ENCODE results near the gene PPIL3. TPM values are rescaled to one million over a fixed set of nuclear protein-coding genes. Genes with fewer than 3 reads are reported as not detected.

The PPIL3 gene
- polyA plus RNA-seq, 3 donors, result 12.3 to 34.6 (median 20.4) TPM

DNA sequence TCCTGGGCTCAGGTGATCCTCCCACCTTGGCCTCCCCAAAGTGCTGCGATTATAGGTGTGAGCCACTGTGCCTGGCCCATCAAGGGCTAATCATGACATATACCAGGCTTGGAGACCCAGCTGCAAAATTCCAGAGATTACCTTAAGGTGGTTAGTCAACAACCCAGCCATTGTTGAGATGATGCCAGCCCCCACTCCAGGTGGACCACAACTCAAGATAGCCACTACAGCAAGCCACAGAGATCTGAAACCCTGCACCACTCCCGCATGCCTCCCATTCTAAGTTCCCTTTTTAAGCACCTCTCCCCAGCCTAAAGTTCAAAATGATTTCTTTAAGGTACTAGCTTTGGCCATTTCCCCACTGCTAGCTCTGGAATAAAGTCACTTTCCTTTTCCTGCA is 19.9 kb downstream of the PPIL3 start:
- no peak overlapping the region for H3K27ac ChIP-seq (ENCODE audit: low read depth in 1 of 2, low read length in 2 of 2)
- H2AFZ ChIP-seq (ENCODE audit: insufficient read depth, low read depth, low read length, poor library complexity, severe bottlenecking), result no peak overlapping the region
- H3K36me3 ChIP-seq (replicated peaks in 1 of 2; ENCODE audit: control insufficient read depth in 1 of 2, insufficient read depth in 2 of 2, low read length in 2 of 2), result peaks cover 19 to 22% of the 10 kb centered on the region in 2 donors
- peaks cover under 1% of the 10 kb centered on the region for H4K20me1 ChIP-seq (ENCODE audit: insufficient read depth, low read length)
- no peak overlapping the region for H3K4me3 ChIP-seq (replicated peaks in 1 of 3; ENCODE audit: low read depth in 2 of 3, low read length in 3 of 3)
- Mint-ChIP-seq H3K4me3 (no peak overlapping the region), H3K27ac (peak overlapping the region in 3 of 7 donors; percentile 48 to 79 (median 50)), H3K27me3 (ENCODE audit: low read depth in 3 of 3) (no peaks in the 10 kb centered on the region), H3K36me3 (peaks cover 7 to 18% of the 10 kb centered on the region in 2 donors), H3K4me1 (peaks cover 26% of the 10 kb centered on the region), H3K9me3 (no peaks in the 10 kb centered on the region)
- DNase-seq, result no peak
- peaks cover 19 to 28% of the 10 kb centered on the region in 2 donors for H3K4me1 ChIP-seq (ENCODE audit: control insufficient read depth in 1 of 2, insufficient read depth in 2 of 2, low read length in 2 of 2)
- H3K9me3 ChIP-seq (replicated peaks in 1 of 2; ENCODE audit: control insufficient read depth in 1 of 2, insufficient read depth in 1 of 2, low read length in 2 of 2), result no peaks in the 10 kb centered on the region
- H3K9ac ChIP-seq (ENCODE audit: insufficient read depth, low read length, poor library complexity, severe bottlenecking), result no peak overlapping the region
- WGBS (ENCODE audit: insufficient coverage), result 50% methylated on average over 2 of the region's 2 CpGs
- no peak overlapping the region for H3K4me2 ChIP-seq (replicated peaks; ENCODE audit: extremely low read depth, low read length, poor library complexity, severe bottlenecking)
- TF ChIP-seq, protein P1, sequence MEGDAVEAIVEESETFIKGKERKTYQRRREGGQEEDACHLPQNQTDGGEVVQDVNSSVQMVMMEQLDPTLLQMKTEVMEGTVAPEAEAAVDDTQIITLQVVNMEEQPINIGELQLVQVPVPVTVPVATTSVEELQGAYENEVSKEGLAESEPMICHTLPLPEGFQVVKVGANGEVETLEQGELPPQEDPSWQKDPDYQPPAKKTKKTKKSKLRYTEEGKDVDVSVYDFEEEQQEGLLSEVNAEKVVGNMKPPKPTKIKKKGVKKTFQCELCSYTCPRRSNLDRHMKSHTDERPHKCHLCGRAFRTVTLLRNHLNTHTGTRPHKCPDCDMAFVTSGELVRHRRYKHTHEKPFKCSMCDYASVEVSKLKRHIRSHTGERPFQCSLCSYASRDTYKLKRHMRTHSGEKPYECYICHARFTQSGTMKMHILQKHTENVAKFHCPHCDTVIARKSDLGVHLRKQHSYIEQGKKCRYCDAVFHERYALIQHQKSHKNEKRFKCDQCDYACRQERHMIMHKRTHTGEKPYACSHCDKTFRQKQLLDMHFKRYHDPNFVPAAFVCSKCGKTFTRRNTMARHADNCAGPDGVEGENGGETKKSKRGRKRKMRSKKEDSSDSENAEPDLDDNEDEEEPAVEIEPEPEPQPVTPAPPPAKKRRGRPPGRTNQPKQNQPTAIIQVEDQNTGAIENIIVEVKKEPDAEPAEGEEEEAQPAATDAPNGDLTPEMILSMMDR (IDR thresholded peaks at IDR 0.05), result no peak
- intact Hi-C loops (cut with micrococcal nuclease), result loop anchor here in 1 of 2 donors (10.0 kb wide), 1 partner anchor 234 kb away; no protein-coding TSS in a partner anchor
- H3K27me3 ChIP-seq (ENCODE audit: control insufficient read depth in 2 of 2, insufficient read depth in 2 of 2, low read length in 2 of 2), result no peaks in the 10 kb centered on the region
- H3K79me2 ChIP-seq (ENCODE audit: insufficient read depth, low read length), result peaks cover 22% of the 10 kb centered on the region

DNA sequence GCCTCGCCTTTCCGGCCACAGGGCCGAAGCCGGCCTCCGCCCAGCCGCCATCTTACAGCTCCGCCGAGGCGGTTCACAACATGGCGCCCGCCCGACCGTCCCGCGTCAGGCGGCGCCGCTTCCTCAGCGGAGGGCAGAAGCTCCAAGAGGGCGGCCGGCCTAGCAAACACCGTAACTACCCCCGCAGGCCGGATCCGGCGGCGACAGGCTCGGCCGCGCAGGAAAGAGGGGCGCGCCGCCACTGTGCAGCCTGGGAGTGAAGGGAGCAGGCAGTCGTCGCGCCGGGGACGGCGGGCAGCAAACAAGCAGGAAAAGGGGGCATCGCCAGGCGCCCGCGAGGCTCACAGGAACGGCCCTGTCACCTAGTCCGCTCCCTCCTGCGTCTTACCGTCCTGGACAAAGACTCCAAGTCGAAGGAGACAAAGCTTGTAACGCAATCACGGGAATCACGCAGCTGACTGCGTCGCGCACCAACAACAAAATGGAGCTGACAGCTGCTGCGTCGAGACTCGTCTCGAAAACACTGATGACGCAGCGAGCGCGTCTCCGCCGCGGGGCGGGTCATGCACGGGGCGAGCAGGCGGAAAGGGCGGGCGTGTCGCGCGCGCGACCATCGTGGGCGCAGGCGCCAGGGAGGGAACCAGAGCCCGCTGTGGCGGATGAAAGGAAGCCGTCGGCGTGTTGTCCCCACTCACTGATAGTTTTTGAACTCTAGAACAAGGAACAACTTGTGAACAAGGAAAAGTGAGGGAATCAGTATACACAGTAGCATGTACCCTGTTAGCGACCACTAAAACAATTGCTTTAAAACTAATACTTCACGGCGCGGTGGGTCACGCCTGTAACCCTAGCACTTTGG is 24.5 kb downstream of the PPIL3 start, which contains the start of gene CLK1:
Gene CLK1 (minus strand): TSS at position 483 of the 859 bp plus-strand sequence. CDS start 2,796 bp downstream, outside the sequence.
- Histone ChIP-seq H3K9me3 (replicated peaks in 1 of 2; ENCODE audit: control insufficient read depth in 1 of 2, insufficient read depth in 1 of 2, low read length in 2 of 2) (no peaks in the 10 kb centered on the region), H3K27me3 (ENCODE audit: control insufficient read depth in 2 of 2, insufficient read depth in 2 of 2, low read length in 2 of 2) (no peaks in the 10 kb centered on the region), H2AFZ (ENCODE audit: insufficient read depth, low read depth, low read length, poor library complexity, severe bottlenecking) (peak within 1 kb of the TSS; percentile 72), H4K20me1 (ENCODE audit: insufficient read depth, low read length) (peaks cover 47% of the 10 kb centered on the region), H3K4me2 (replicated peaks; ENCODE audit: extremely low read depth, low read length, poor library complexity, severe bottlenecking) (peak within 1 kb of the TSS; percentile 81), H3K27ac (ENCODE audit: low read depth in 1 of 2, low read length in 2 of 2) (peak within 1 kb of the TSS; percentile 100), H3K4me3 (replicated peaks in 1 of 3; ENCODE audit: low read depth in 2 of 3, low read length in 3 of 3) (peak within 1 kb of the TSS; percentile 79 to 88 (median 86)), H3K79me2 (ENCODE audit: insufficient read depth, low read length) (peaks cover 68% of the 10 kb centered on the region), H3K9ac (ENCODE audit: insufficient read depth, low read length, poor library complexity, severe bottlenecking) (peak within 1 kb of the TSS; percentile 100), H3K36me3 (replicated peaks in 1 of 2; ENCODE audit: control insufficient read depth in 1 of 2, insufficient read depth in 2 of 2, low read length in 2 of 2) (peaks cover 17 to 22% of the 10 kb centered on the region in 2 donors), H3K4me1 (ENCODE audit: control insufficient read depth in 1 of 2, insufficient read depth in 2 of 2, low read length in 2 of 2) (peaks cover 40 to 59% of the 10 kb centered on the region in 2 donors)
- H3K27me3 Mint-ChIP-seq (ENCODE audit: low read depth in 3 of 3), result no peaks in the 10 kb centered on the region
- intact Hi-C loops (cut with micrococcal nuclease), result loop anchor here (2.0 to 10.0 kb wide), 4 partner anchors 24 to 230 kb away; partner anchors contain the start of genes BZW1 (in 2 of the 2), NIF3L1 (in 1 of the 2) and PPIL3 (in 1 of the 2)
- peak within 1 kb of the TSS; percentile 89 to 97 for H3K4me3 Mint-ChIP-seq
- WGBS (ENCODE audit: insufficient coverage), result under 1% methylated on average over 85 of the region's 89 CpGs
- H3K36me3 Mint-ChIP-seq, result peaks cover 25 to 29% of the 10 kb centered on the region in 2 donors
- H3K9me3 Mint-ChIP-seq, result peaks cover 0 to 1% (median 0%) of the 10 kb centered on the region in 7 donors
- TF ChIP-seq, protein P1 (IDR thresholded peaks at IDR 0.05), result no peak
- H3K4me1 Mint-ChIP-seq, result peaks cover 48% of the 10 kb centered on the region
- peak; percentile 93 to 97 (median 96) for DNase-seq
- H3K27ac Mint-ChIP-seq, result peak within 1 kb of the TSS; percentile 98 to 100 (median 100)
